Activated naive CD8-positive, alpha-beta T cell treated with anti-CD3 and anti-CD28 coated beads, Interleukin-2, amount 50 U/mL, for 24 hours (primary cell): Measurements from ENCODE around the gene TMOD3.

Experiments
- ATAC-seq: fragments of 150-1000 bp; cut with Tn5 transposase; one replicate; pipeline ENCODE4 v1.10.0; 2021
- DNase-seq: peaks from one replicate; pipeline ENCODE4 v3.0.0; 2021
- H3K27ac Mint-ChIP-seq: one replicate; pipeline ENCODE4 v1.8.0; 2021; ENCODE audit warnings: mild to moderate bottlenecking, mixed read lengths
- H3K27me3 Mint-ChIP-seq: one replicate; pipeline ENCODE4 v1.8.0; 2021; ENCODE audit warnings: mixed read lengths
- H3K36me3 Mint-ChIP-seq: one replicate; pipeline ENCODE4 v1.8.0; 2021; ENCODE audit warnings: low read depth, mixed read lengths
- H3K4me1 Mint-ChIP-seq: one replicate; pipeline ENCODE4 v1.8.0; 2021; ENCODE audit warnings: mixed read lengths
- H3K4me3 Mint-ChIP-seq: one replicate; pipeline ENCODE4 v1.8.0; 2021; ENCODE audit warnings: mild to moderate bottlenecking, moderate library complexity, mixed read lengths
- H3K9me3 Mint-ChIP-seq: one replicate; pipeline ENCODE4 v1.8.0; 2021; ENCODE audit warnings: mixed read lengths

Gene TMOD3

GRCh38 chr15:51842265-51842664 lies 12.8 kb downstream of the TMOD3 start:
- Mint-ChIP-seq H3K4me1 (peaks cover 86% of the 10 kb centered on the region), H3K27me3 (no peaks in the 10 kb centered on the region), H3K9me3 (no peaks in the 10 kb centered on the region), H3K36me3 (peaks cover 2% of the 10 kb centered on the region), H3K4me3 (no peak overlapping the region), H3K27ac (peak overlapping the region; percentile 56)
- DNase-seq (no peak), ATAC-seq (peak; percentile 41)

GRCh38 chr15:51842852-51843737 lies 13.6 kb downstream of the TMOD3 start:
- Mint-ChIP-seq H3K4me3 (no peak overlapping the region), H3K27ac (peak overlapping the region; percentile 15), H3K9me3 (no peaks in the 10 kb centered on the region), H3K27me3 (no peaks in the 10 kb centered on the region), H3K36me3 (peaks cover 2% of the 10 kb centered on the region), H3K4me1 (peaks cover 84% of the 10 kb centered on the region)
- ATAC-seq = peak; percentile 94
- DNase-seq = no peak

- Mint-ChIP-seq H3K36me3 (peaks cover 6% of the 10 kb centered on the region), H3K27ac (peak overlapping the region; percentile 3), H3K27me3 (no peaks in the 10 kb centered on the region), H3K4me1 (peaks cover 79% of the 10 kb centered on the region), H3K4me3 (no peak overlapping the region), H3K9me3 (no peaks in the 10 kb centered on the region)
- DNase-seq = no peak
- no peak for ATAC-seq
These were observed 15.4 kb downstream of the TMOD3 start for GRCh38 chr15:51844747-51845426.

- Mint-ChIP-seq H3K27ac (peak overlapping the region; percentile 83), H3K9me3 (no peaks in the 10 kb centered on the region), H3K4me3 (no peak overlapping the region), H3K27me3 (no peaks in the 10 kb centered on the region), H3K36me3 (peaks cover 7% of the 10 kb centered on the region), H3K4me1 (peaks cover 80% of the 10 kb centered on the region)
- no peak for ATAC-seq
- no peak for DNase-seq
These were observed 16.6 kb downstream of the TMOD3 start for GRCh38 chr15:51846066-51846462.

GRCh38 chr15:51846463-51847230 lies 17.2 kb downstream of the TMOD3 start:
- Mint-ChIP-seq H3K27me3 (no peaks in the 10 kb centered on the region), H3K4me3 (peak overlapping the region; percentile 12), H3K27ac (peak overlapping the region; percentile 83), H3K9me3 (no peaks in the 10 kb centered on the region), H3K36me3 (peaks cover 8% of the 10 kb centered on the region), H3K4me1 (peaks cover 76% of the 10 kb centered on the region)
- ATAC-seq (peak; percentile 47), DNase-seq (no peak)

GRCh38 chr15:51848811-51849210 lies 19.4 kb downstream of the TMOD3 start:
- H3K4me1 Mint-ChIP-seq = peaks cover 66% of the 10 kb centered on the region
- H3K9me3 Mint-ChIP-seq = no peaks in the 10 kb centered on the region
- DNase-seq = no peak
- H3K27ac Mint-ChIP-seq = no peak overlapping the region
- H3K4me3 Mint-ChIP-seq = no peak overlapping the region
- H3K36me3 Mint-ChIP-seq = peaks cover 6% of the 10 kb centered on the region
- no peak for ATAC-seq
- no peaks in the 10 kb centered on the region for H3K27me3 Mint-ChIP-seq

- Mint-ChIP-seq H3K4me3 (no peak overlapping the region), H3K27ac (no peak overlapping the region), H3K36me3 (peaks cover 6% of the 10 kb centered on the region), H3K27me3 (no peaks in the 10 kb centered on the region), H3K9me3 (no peaks in the 10 kb centered on the region), H3K4me1 (peaks cover 59% of the 10 kb centered on the region)
- ATAC-seq = no peak
- DNase-seq = no peak
These were observed 20.4 kb downstream of the TMOD3 start for GRCh38 chr15:51849860-51850259.

GRCh38 chr15:51853998-51854397 lies 24.5 kb downstream of the TMOD3 start:
- no peak for DNase-seq
- ATAC-seq = no peak
- H3K4me1 Mint-ChIP-seq = peaks cover 43% of the 10 kb centered on the region
- H3K4me3 Mint-ChIP-seq = no peak overlapping the region
- no peak overlapping the region for H3K27ac Mint-ChIP-seq
- peaks cover 3% of the 10 kb centered on the region for H3K36me3 Mint-ChIP-seq
- no peaks in the 10 kb centered on the region for H3K27me3 Mint-ChIP-seq
- no peaks in the 10 kb centered on the region for H3K9me3 Mint-ChIP-seq

- H3K4me1 Mint-ChIP-seq = peaks cover 41% of the 10 kb centered on the region
- ATAC-seq (no peak), DNase-seq (no peak)
- H3K9me3 Mint-ChIP-seq = no peaks in the 10 kb centered on the region
- H3K27me3 Mint-ChIP-seq = no peaks in the 10 kb centered on the region
- no peak overlapping the region for H3K27ac Mint-ChIP-seq
- no peak overlapping the region for H3K4me3 Mint-ChIP-seq
- H3K36me3 Mint-ChIP-seq = peaks cover 9% of the 10 kb centered on the region
These were observed 26.2 kb downstream of the TMOD3 start for GRCh38 chr15:51855612-51856011.

GRCh38 chr15:51856714-51857380 lies 27.4 kb downstream of the TMOD3 start:
- ATAC-seq = no peak
- Mint-ChIP-seq H3K4me3 (no peak overlapping the region), H3K36me3 (peaks cover 10% of the 10 kb centered on the region), H3K27ac (no peak overlapping the region), H3K4me1 (peaks cover 46% of the 10 kb centered on the region), H3K9me3 (no peaks in the 10 kb centered on the region), H3K27me3 (no peaks in the 10 kb centered on the region)
- DNase-seq = no peak

- Mint-ChIP-seq H3K4me1 (peaks cover 60% of the 10 kb centered on the region), H3K4me3 (peak overlapping the region; percentile 37), H3K27me3 (no peaks in the 10 kb centered on the region), H3K27ac (peak overlapping the region; percentile 81), H3K9me3 (no peaks in the 10 kb centered on the region), H3K36me3 (peaks cover 34% of the 10 kb centered on the region)
- peak; percentile 82 for ATAC-seq
- DNase-seq = peak; percentile 56
These were observed 32.3 kb downstream of the TMOD3 start for GRCh38 chr15:51861557-51862359.

GRCh38 chr15:51863131-51863530 lies 33.7 kb downstream of the TMOD3 start:
- peaks cover 38% of the 10 kb centered on the region for H3K36me3 Mint-ChIP-seq
- H3K9me3 Mint-ChIP-seq = no peaks in the 10 kb centered on the region
- no peak overlapping the region for H3K4me3 Mint-ChIP-seq
- ATAC-seq (no peak), DNase-seq (no peak)
- peak overlapping the region; percentile 81 for H3K27ac Mint-ChIP-seq
- peaks cover 58% of the 10 kb centered on the region for H3K4me1 Mint-ChIP-seq
- H3K27me3 Mint-ChIP-seq = no peaks in the 10 kb centered on the region

- no peaks in the 10 kb centered on the region for H3K9me3 Mint-ChIP-seq
- peak; percentile 78 for ATAC-seq
- no peaks in the 10 kb centered on the region for H3K27me3 Mint-ChIP-seq
- H3K36me3 Mint-ChIP-seq = peaks cover 43% of the 10 kb centered on the region
- peak; percentile 19 for DNase-seq
- peak overlapping the region; percentile 81 for H3K27ac Mint-ChIP-seq
- peaks cover 53% of the 10 kb centered on the region for H3K4me1 Mint-ChIP-seq
- H3K4me3 Mint-ChIP-seq = no peak overlapping the region
These were observed 35.1 kb downstream of the TMOD3 start for GRCh38 chr15:51864408-51865056.
